ENCODE measurements around the gene CDHR3. TPM values are rescaled to one million over a fixed set of nuclear protein-coding genes. Genes with fewer than 3 reads are reported as not detected.

CDHR3 gene
- polyA plus RNA-seq, 2 donors: 0.66 to 0.88 TPM

GRCh38 chr7:106039486-106040060 is 76.5 kb downstream of the CDHR3 start:
- no peaks in the 10 kb centered on the region for H3K27me3 ChIP-seq (ENCODE audit: control insufficient read depth in 1 of 2, insufficient read depth in 2 of 2, low read length in 2 of 2)
- no peaks in the 10 kb centered on the region for H3K9me3 ChIP-seq (ENCODE audit: control insufficient read depth in 2 of 2, insufficient read depth in 1 of 2, low read depth in 1 of 2, low read length in 1 of 2)
- no peaks in the 10 kb centered on the region for H3K36me3 ChIP-seq (ENCODE audit: control insufficient read depth in 2 of 2, insufficient read depth in 2 of 2, low read length in 1 of 2)
- H3K4me3 ChIP-seq (ENCODE audit: low read depth in 1 of 2, low read length in 2 of 2): no peak overlapping the region
- peaks cover 0 to 2% of the 10 kb centered on the region in 2 donors for H3K4me1 ChIP-seq (ENCODE audit: control insufficient read depth in 2 of 2, insufficient read depth in 2 of 2, low read length in 1 of 2)
- no peak overlapping the region for H3K27ac ChIP-seq (ENCODE audit: low read depth in 2 of 2, low read length in 1 of 2)
- WGBS, 2 donors: 85 to 87% methylated on average over 13 of the region's 13 CpGs

GRCh38 chr7:106041140-106041717 is 78.2 kb downstream of the CDHR3 start:
- 57 to 69% methylated on average over 6 of the region's 6 CpGs for WGBS, 2 donors
- no peak overlapping the region for H3K27ac ChIP-seq (ENCODE audit: low read depth in 2 of 2, low read length in 1 of 2)

GRCh38 chr7:106042196-106042611 is 79.1 kb downstream of the CDHR3 start:
- H3K4me1 ChIP-seq (ENCODE audit: control insufficient read depth in 2 of 2, insufficient read depth in 2 of 2, low read length in 1 of 2): peaks cover 0 to 2% of the 10 kb centered on the region in 2 donors
- no peak overlapping the region for H3K4me3 ChIP-seq (ENCODE audit: low read depth in 1 of 2, low read length in 2 of 2)
- H3K27ac ChIP-seq (ENCODE audit: low read depth in 2 of 2, low read length in 1 of 2): no peak overlapping the region
- H3K27me3 ChIP-seq (ENCODE audit: control insufficient read depth in 1 of 2, insufficient read depth in 2 of 2, low read length in 2 of 2): no peaks in the 10 kb centered on the region
- no peaks in the 10 kb centered on the region for H3K36me3 ChIP-seq (ENCODE audit: control insufficient read depth in 2 of 2, insufficient read depth in 2 of 2, low read length in 1 of 2)
- H3K9me3 ChIP-seq (ENCODE audit: control insufficient read depth in 2 of 2, insufficient read depth in 1 of 2, low read depth in 1 of 2, low read length in 1 of 2): no peaks in the 10 kb centered on the region
- 84 to 90% methylated on average over 4 of the region's 4 CpGs for WGBS, 2 donors

More at GRCh38 chr7:106041140-106041717, 78.2 kb downstream of the CDHR3 start:
- peaks cover 0 to 2% of the 10 kb centered on the region in 2 donors for H3K4me1 ChIP-seq (ENCODE audit: control insufficient read depth in 2 of 2, insufficient read depth in 2 of 2, low read length in 1 of 2)
- H3K9me3 ChIP-seq (ENCODE audit: control insufficient read depth in 2 of 2, insufficient read depth in 1 of 2, low read depth in 1 of 2, low read length in 1 of 2): no peaks in the 10 kb centered on the region
- H3K36me3 ChIP-seq (ENCODE audit: control insufficient read depth in 2 of 2, insufficient read depth in 2 of 2, low read length in 1 of 2): no peaks in the 10 kb centered on the region
- no peaks in the 10 kb centered on the region for H3K27me3 ChIP-seq (ENCODE audit: control insufficient read depth in 1 of 2, insufficient read depth in 2 of 2, low read length in 2 of 2)
- H3K4me3 ChIP-seq (ENCODE audit: low read depth in 1 of 2, low read length in 2 of 2): no peak overlapping the region

GRCh38 chr7:106045139-106045538 is 82.1 kb downstream of the CDHR3 start:
- Histone ChIP-seq H3K4me1 (ENCODE audit: control insufficient read depth in 2 of 2, insufficient read depth in 2 of 2, low read length in 1 of 2) (peaks cover 0 to 10% of the 10 kb centered on the region in 2 donors), H3K4me3 (ENCODE audit: low read depth in 1 of 2, low read length in 2 of 2) (no peak overlapping the region), H3K9me3 (ENCODE audit: control insufficient read depth in 2 of 2, insufficient read depth in 1 of 2, low read depth in 1 of 2, low read length in 1 of 2) (no peaks in the 10 kb centered on the region), H3K27me3 (ENCODE audit: control insufficient read depth in 1 of 2, insufficient read depth in 2 of 2, low read length in 2 of 2) (no peaks in the 10 kb centered on the region), H3K36me3 (ENCODE audit: control insufficient read depth in 2 of 2, insufficient read depth in 2 of 2, low read length in 1 of 2) (no peaks in the 10 kb centered on the region), H3K27ac (ENCODE audit: low read depth in 2 of 2, low read length in 1 of 2) (no peak overlapping the region)
- WGBS, 2 donors: 71 to 82% methylated on average over 2 of the region's 2 CpGs

GRCh38 chr7:106045586-106045985 is 82.5 kb downstream of the CDHR3 start:
- Histone ChIP-seq H3K9me3 (ENCODE audit: control insufficient read depth in 2 of 2, insufficient read depth in 1 of 2, low read depth in 1 of 2, low read length in 1 of 2) (no peaks in the 10 kb centered on the region), H3K27me3 (ENCODE audit: control insufficient read depth in 1 of 2, insufficient read depth in 2 of 2, low read length in 2 of 2) (no peaks in the 10 kb centered on the region), H3K4me1 (ENCODE audit: control insufficient read depth in 2 of 2, insufficient read depth in 2 of 2, low read length in 1 of 2) (peaks cover 0 to 14% of the 10 kb centered on the region in 2 donors), H3K36me3 (ENCODE audit: control insufficient read depth in 2 of 2, insufficient read depth in 2 of 2, low read length in 1 of 2) (no peaks in the 10 kb centered on the region), H3K4me3 (ENCODE audit: low read depth in 1 of 2, low read length in 2 of 2) (no peak overlapping the region), H3K27ac (ENCODE audit: low read depth in 2 of 2, low read length in 1 of 2) (no peak overlapping the region)
- WGBS, 2 donors: 41 to 66% methylated on average over 1 of the region's 1 CpG

- no peaks in the 10 kb centered on the region for H3K9me3 ChIP-seq (ENCODE audit: control insufficient read depth in 2 of 2, insufficient read depth in 1 of 2, low read depth in 1 of 2, low read length in 1 of 2)
- H3K4me1 ChIP-seq (ENCODE audit: control insufficient read depth in 2 of 2, insufficient read depth in 2 of 2, low read length in 1 of 2): peaks cover 2 to 18% of the 10 kb centered on the region in 2 donors
- H3K27me3 ChIP-seq (ENCODE audit: control insufficient read depth in 1 of 2, insufficient read depth in 2 of 2, low read length in 2 of 2): no peaks in the 10 kb centered on the region
- H3K36me3 ChIP-seq (ENCODE audit: control insufficient read depth in 2 of 2, insufficient read depth in 2 of 2, low read length in 1 of 2): no peaks in the 10 kb centered on the region
- no peak overlapping the region for H3K4me3 ChIP-seq (ENCODE audit: low read depth in 1 of 2, low read length in 2 of 2)
- 87 to 89% methylated on average over 5 of the region's 5 CpGs for WGBS, 2 donors
- H3K27ac ChIP-seq (ENCODE audit: low read depth in 2 of 2, low read length in 1 of 2): no peak overlapping the region
Measured at GRCh38 chr7:106047184-106047583, 84.1 kb downstream of the CDHR3 start.

- H3K9me3 ChIP-seq (ENCODE audit: control insufficient read depth in 2 of 2, insufficient read depth in 1 of 2, low read depth in 1 of 2, low read length in 1 of 2): no peaks in the 10 kb centered on the region
- H3K27me3 ChIP-seq (ENCODE audit: control insufficient read depth in 1 of 2, insufficient read depth in 2 of 2, low read length in 2 of 2): no peaks in the 10 kb centered on the region
- H3K4me3 ChIP-seq (ENCODE audit: low read depth in 1 of 2, low read length in 2 of 2): no peak overlapping the region
- 52 to 64% methylated on average over 10 of the region's 10 CpGs for WGBS, 2 donors
- H3K36me3 ChIP-seq (ENCODE audit: control insufficient read depth in 2 of 2, insufficient read depth in 2 of 2, low read length in 1 of 2): no peaks in the 10 kb centered on the region
- peak overlapping the region; percentile 31 to 51 for H3K27ac ChIP-seq (ENCODE audit: low read depth in 2 of 2, low read length in 1 of 2)
- peaks cover 2 to 16% of the 10 kb centered on the region in 2 donors for H3K4me1 ChIP-seq (ENCODE audit: control insufficient read depth in 2 of 2, insufficient read depth in 2 of 2, low read length in 1 of 2)
Measured at GRCh38 chr7:106047818-106048705, 85.0 kb downstream of the CDHR3 start.

- Histone ChIP-seq H3K4me1 (ENCODE audit: control insufficient read depth in 2 of 2, insufficient read depth in 2 of 2, low read length in 1 of 2) (peaks cover 2 to 16% of the 10 kb centered on the region in 2 donors), H3K27me3 (ENCODE audit: control insufficient read depth in 1 of 2, insufficient read depth in 2 of 2, low read length in 2 of 2) (no peaks in the 10 kb centered on the region), H3K9me3 (ENCODE audit: control insufficient read depth in 2 of 2, insufficient read depth in 1 of 2, low read depth in 1 of 2, low read length in 1 of 2) (no peaks in the 10 kb centered on the region), H3K36me3 (ENCODE audit: control insufficient read depth in 2 of 2, insufficient read depth in 2 of 2, low read length in 1 of 2) (no peaks in the 10 kb centered on the region), H3K4me3 (ENCODE audit: low read depth in 1 of 2, low read length in 2 of 2) (no peak overlapping the region), H3K27ac (ENCODE audit: low read depth in 2 of 2, low read length in 1 of 2) (no peak overlapping the region)
- WGBS, 2 donors: 76 to 79% methylated on average over 2 of the region's 2 CpGs
Measured at GRCh38 chr7:106048706-106049020, 85.6 kb downstream of the CDHR3 start.

- 84 to 88% methylated on average over 9 of the region's 9 CpGs for WGBS, 2 donors
- Histone ChIP-seq H3K4me1 (ENCODE audit: control insufficient read depth in 2 of 2, insufficient read depth in 2 of 2, low read length in 1 of 2) (peaks cover 2 to 16% of the 10 kb centered on the region in 2 donors), H3K27ac (ENCODE audit: low read depth in 2 of 2, low read length in 1 of 2) (no peak overlapping the region), H3K9me3 (ENCODE audit: control insufficient read depth in 2 of 2, insufficient read depth in 1 of 2, low read depth in 1 of 2, low read length in 1 of 2) (no peaks in the 10 kb centered on the region), H3K27me3 (ENCODE audit: control insufficient read depth in 1 of 2, insufficient read depth in 2 of 2, low read length in 2 of 2) (no peaks in the 10 kb centered on the region), H3K4me3 (ENCODE audit: low read depth in 1 of 2, low read length in 2 of 2) (no peak overlapping the region), H3K36me3 (ENCODE audit: control insufficient read depth in 2 of 2, insufficient read depth in 2 of 2, low read length in 1 of 2) (no peaks in the 10 kb centered on the region)
Measured at GRCh38 chr7:106049139-106049752, 86.2 kb downstream of the CDHR3 start.
